ENCODE measurements around the gene HLA-DQB1.
"Not testable (repeated sequence)": the region's sequence is repeated elsewhere in the genome, so short reads cannot be mapped to it uniquely, and the experiment has no call there.

Gene HLA-DQB1

GRCh38 chr6:32662099-32662498, 4.4 kb downstream of the HLA-DQB1 start:
- DNase-seq (ENCODE audit: low read depth): no peak

- no peak for DNase-seq (ENCODE audit: low read depth)
Observed at GRCh38 chr6:32659856-32660595, 6.4 kb downstream of the HLA-DQB1 start.

GRCh38 chr6:32658268-32658897, 8.1 kb downstream of the HLA-DQB1 start:
- no peak for DNase-seq (ENCODE audit: low read depth)

- DNase-seq (ENCODE audit: low read depth): not testable (repeated sequence)
Observed at GRCh38 chr6:32657819-32658218, 8.6 kb downstream of the HLA-DQB1 start.

GRCh38 chr6:32657329-32657728, 9.1 kb downstream of the HLA-DQB1 start:
- DNase-seq (ENCODE audit: low read depth): not testable (repeated sequence)

GRCh38 chr6:32655203-32655710, 11.2 kb downstream of the HLA-DQB1 start:
- no peak for DNase-seq (ENCODE audit: low read depth)

- DNase-seq (ENCODE audit: low read depth): no peak
Observed at GRCh38 chr6:32645047-32645703, 21.3 kb downstream of the HLA-DQB1 start.

- DNase-seq (ENCODE audit: low read depth): no peak
Observed at GRCh38 chr6:32643904-32644303, 22.6 kb downstream of the HLA-DQB1 start.

GRCh38 chr6:32642720-32643106, 23.7 kb downstream of the HLA-DQB1 start:
- DNase-seq (ENCODE audit: low read depth): no peak

GRCh38 chr6:32641785-32642719, 24.4 kb downstream of the HLA-DQB1 start:
- DNase-seq (ENCODE audit: low read depth): not testable (repeated sequence)

- DNase-seq (ENCODE audit: low read depth): no peak
Observed at GRCh38 chr6:32641122-32641521, 25.3 kb downstream of the HLA-DQB1 start.

GRCh38 chr6:32639440-32640394, 26.7 kb downstream of the HLA-DQB1 start:
- DNase-seq (ENCODE audit: low read depth): no peak

GRCh38 chr6:32638532-32639219, 27.8 kb downstream of the HLA-DQB1 start:
- DNase-seq (ENCODE audit: low read depth): no peak

GRCh38 chr6:32637883-32638282, 28.6 kb downstream of the HLA-DQB1 start:
- no peak for DNase-seq (ENCODE audit: low read depth)

GRCh38 chr6:32637219-32637880, 29.1 kb downstream of the HLA-DQB1 start, which contains the start of gene HLA-DQA1:
HLA-DQA1 (plus strand) TSS chr6:32637406; CDS start chr6:32637459, 53 bp downstream.
- DNase-seq (ENCODE audit: low read depth): no peak

GRCh38 chr6:32635526-32636123, 30.8 kb downstream of the HLA-DQB1 start:
- DNase-seq (ENCODE audit: low read depth): no peak

- DNase-seq (ENCODE audit: low read depth): not testable (repeated sequence)
Observed at GRCh38 chr6:32629793-32630192, 36.7 kb downstream of the HLA-DQB1 start.

- no peak for DNase-seq (ENCODE audit: low read depth)
Observed at GRCh38 chr6:32627831-32628230, 38.6 kb downstream of the HLA-DQB1 start.

- no peak for DNase-seq (ENCODE audit: low read depth)
Observed at GRCh38 chr6:32627249-32627648, 39.2 kb downstream of the HLA-DQB1 start.

All from activated T-helper 1 cell treated with Interleukin-2 at 50 U/mL for 16 hours (primary cell).